ENCODE results near the gene CFAP58. TPM values are rescaled to one million over a fixed set of nuclear protein-coding genes. Genes with fewer than 3 reads are reported as not detected.

CFAP58 gene
- total RNA-seq, result 0.05 and 0.28 TPM in 2 replicates

GRCh38 chr10:104353325-104354048, at the start of gene CFAP58:
Gene CFAP58 (plus strand): TSS chr10:104353833. CDS start chr10:104353898, 65 bp downstream.

GRCh38 chr10:104337985-104338735, 15.5 kb upstream of the CFAP58 start, which contains the start of gene ITPRIP:
Gene ITPRIP (minus strand): TSS chr10:104338465. CDS start chr10:104316051, 22,414 bp downstream.

Other genes starting within 250 kb of the CFAP58 start
- gene SFR1, start 231.7 kb upstream of the CFAP58 start, total RNA-seq, result 9.1 and 9.4 TPM in 2 replicates
- gene CFAP43, start 121.5 kb upstream of the CFAP58 start, total RNA-seq, result 0.09 and 0.21 TPM in 2 replicates
- 187 and 189 TPM in 2 replicates for gene GSTO1, start 98.9 kb upstream of the CFAP58 start, total RNA-seq
- gene GSTO2, start 84.6 kb upstream of the CFAP58 start, total RNA-seq, result 37.8 and 40.3 TPM in 2 replicates
- 19.8 and 25.0 TPM in 2 replicates for gene ITPRIP, start 15.4 kb upstream of the CFAP58 start, total RNA-seq

Measured in airway epithelial cell (primary cell).